ENCODE measurements around the gene TREM2.

Gene TREM2

DNA sequence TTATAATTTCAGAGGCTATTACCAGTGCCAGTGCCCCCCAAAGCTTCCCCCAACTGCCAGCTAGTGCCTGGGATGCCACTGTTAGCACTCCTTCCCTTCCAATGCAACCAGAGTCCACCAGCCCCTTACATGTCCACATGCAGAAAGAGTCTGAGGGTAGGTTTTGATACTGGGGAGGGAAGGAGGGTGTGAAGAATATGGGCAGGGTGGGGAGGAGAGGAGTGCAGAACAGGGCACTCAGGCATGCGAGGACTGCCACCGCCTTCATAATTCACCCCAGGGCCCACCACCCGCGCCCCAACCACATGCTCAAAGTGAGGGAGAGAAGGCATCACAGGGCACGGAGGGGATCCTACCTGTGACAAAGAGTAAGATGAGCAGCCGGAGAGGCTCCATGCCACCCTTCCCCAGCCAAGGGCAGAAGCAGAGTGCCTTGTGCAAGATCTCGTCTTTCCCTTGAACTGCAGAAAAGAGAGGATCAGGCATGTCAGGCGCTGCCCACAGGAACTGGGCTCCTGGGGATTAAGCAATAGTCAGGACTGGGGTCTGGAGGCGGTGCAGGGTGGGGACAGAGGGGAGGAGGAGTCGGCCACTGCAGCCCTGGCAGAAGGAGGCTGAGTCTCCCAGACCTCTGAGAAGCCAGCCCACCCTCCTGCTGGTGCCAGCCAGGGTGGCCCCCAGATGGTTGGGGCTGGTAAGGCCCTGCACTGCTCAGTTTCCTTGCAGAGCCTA, at the start of gene TREM2:
TREM2 (minus strand) TSS at position 430 of the 732 bp plus-strand sequence; CDS start at position 396, 34 bp downstream.
- Histone ChIP-seq H3K36me3 (ENCODE audit: control insufficient read depth, insufficient read depth, low read length) (no peaks in the 10 kb centered on the region), H3K27me3 (ENCODE audit: control insufficient read depth, insufficient read depth, low read length) (no peaks in the 10 kb centered on the region), H3K9ac (ENCODE audit: low read depth, low read length) (no peak within 1 kb of the TSS), H3K4me1 (ENCODE audit: control insufficient read depth, insufficient read depth, low read length) (no peaks in the 10 kb centered on the region), H3K9me3 (ENCODE audit: control insufficient read depth, insufficient read depth, low read length) (no peaks in the 10 kb centered on the region), H3K27ac (ENCODE audit: low read depth, low read length) (no peak within 1 kb of the TSS), H3K4me3 (ENCODE audit: low read depth, low read length) (no peak within 1 kb of the TSS)

DNA sequence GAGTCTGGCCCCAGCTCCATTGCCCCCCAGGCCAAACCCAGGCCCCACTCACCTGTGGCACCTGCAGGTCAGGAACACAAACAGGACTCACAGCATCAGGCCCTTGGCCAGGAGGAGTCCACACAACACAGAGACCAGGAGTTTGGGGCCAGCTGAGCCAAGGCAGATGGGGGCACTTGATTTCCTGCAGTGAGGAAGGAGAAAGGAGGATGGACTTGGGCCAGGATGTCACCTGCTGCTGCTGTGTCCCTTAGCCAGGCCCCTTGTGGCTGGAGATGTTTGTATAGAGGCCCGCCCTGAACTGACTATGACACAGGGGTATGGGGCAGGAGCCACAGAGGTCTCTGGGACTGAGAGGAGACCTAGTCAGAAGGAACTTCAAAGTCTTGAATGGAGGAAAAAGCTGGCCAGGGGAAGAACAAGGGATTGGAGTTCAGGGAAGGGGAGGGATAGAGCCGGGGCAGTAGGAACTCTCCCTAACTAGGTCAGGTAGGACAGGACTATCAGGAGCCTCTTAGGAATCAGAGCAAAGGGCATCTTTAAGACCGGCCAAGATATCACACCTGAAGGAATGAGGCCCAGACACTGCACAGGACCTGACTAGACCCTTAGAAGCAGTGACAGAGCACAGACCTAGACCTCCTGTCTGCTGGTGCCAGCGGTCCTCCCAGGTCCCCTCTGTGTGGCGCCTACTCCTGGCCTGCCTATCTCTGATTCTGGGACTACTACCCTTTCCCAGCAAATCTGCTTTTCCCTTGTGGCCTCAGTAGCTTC, 46.8 kb upstream of the TREM2 start:
- H3K27me3 ChIP-seq (ENCODE audit: control insufficient read depth, insufficient read depth, low read length) = no peaks in the 10 kb centered on the region
- H3K4me1 ChIP-seq (ENCODE audit: control insufficient read depth, insufficient read depth, low read length) = no peaks in the 10 kb centered on the region
- H3K9me3 ChIP-seq (ENCODE audit: control insufficient read depth, insufficient read depth, low read length) = peaks cover 5% of the 10 kb centered on the region; the same call in 1 of the 2 replicates
- no peak overlapping the region for H3K4me3 ChIP-seq (ENCODE audit: low read depth, low read length)
- H3K9ac ChIP-seq (ENCODE audit: low read depth, low read length) = no peak overlapping the region
- H3K27ac ChIP-seq (ENCODE audit: low read depth, low read length) = no peak overlapping the region
- no peaks in the 10 kb centered on the region for H3K36me3 ChIP-seq (ENCODE audit: control insufficient read depth, insufficient read depth, low read length)

DNA sequence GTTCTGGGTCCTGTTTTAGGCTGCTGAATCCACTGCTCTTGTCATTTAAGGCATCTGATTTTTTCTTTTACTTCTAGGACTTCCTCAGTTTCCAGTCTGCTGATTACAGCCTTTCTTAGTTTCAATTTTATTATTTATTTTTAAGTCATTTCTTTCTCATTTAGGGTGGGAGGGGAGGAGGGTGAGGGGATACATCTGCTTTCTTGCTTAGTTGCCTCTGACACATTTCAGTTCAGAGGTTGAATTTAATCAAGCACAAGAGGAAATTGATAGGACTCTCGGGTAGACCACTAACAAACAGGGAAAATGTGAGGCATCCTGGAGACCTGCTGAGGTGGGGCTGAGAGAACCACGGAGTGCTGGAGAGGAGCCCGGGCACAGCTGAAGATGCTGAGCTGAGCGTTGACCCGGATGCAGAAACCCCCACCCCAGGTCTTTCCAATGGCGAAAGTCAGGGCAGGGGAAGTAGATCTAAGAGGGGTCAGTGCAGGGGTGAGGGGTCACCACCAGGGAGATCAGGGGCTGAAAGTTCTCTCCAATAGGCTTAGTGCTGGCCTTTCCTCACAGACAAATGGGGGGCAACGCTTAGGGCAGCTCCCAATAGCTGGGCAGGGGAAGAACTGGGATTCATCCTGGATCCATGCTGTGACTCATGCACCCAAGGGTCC, 45.7 kb upstream of the TREM2 start:
- H3K27ac ChIP-seq (ENCODE audit: low read depth, low read length) = no peak overlapping the region
- H3K4me3 ChIP-seq (ENCODE audit: low read depth, low read length) = no peak overlapping the region
- H3K4me1 ChIP-seq (ENCODE audit: control insufficient read depth, insufficient read depth, low read length) = no peaks in the 10 kb centered on the region
- H3K27me3 ChIP-seq (ENCODE audit: control insufficient read depth, insufficient read depth, low read length) = no peaks in the 10 kb centered on the region
- no peak overlapping the region for H3K9ac ChIP-seq (ENCODE audit: low read depth, low read length)
- H3K36me3 ChIP-seq (ENCODE audit: control insufficient read depth, insufficient read depth, low read length) = no peaks in the 10 kb centered on the region
- H3K9me3 ChIP-seq (ENCODE audit: control insufficient read depth, insufficient read depth, low read length) = no peaks in the 10 kb centered on the region

DNA sequence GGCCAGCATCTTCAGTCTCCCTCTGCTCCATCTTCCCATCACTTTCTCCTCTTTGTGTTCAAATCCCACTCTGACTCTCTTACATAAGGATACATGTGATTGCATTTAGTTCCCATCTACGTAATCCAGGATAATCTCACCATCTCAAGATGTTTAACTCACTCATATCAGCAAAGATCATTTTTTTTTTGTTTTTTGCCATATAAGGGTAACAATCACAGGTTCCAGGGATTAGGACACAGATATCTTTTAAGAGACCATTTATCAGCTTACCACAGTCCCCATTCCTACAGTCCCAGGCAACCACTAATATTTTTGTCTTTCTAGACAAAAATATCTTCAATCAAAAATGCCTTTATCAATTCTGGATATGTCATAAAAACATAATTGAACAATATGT, 41.2 kb upstream of the TREM2 start:
- H3K36me3 ChIP-seq (ENCODE audit: control insufficient read depth, insufficient read depth, low read length) = no peaks in the 10 kb centered on the region
- H3K4me3 ChIP-seq (ENCODE audit: low read depth, low read length) = no peak overlapping the region
- no peaks in the 10 kb centered on the region for H3K4me1 ChIP-seq (ENCODE audit: control insufficient read depth, insufficient read depth, low read length)
- no peak overlapping the region for H3K9ac ChIP-seq (ENCODE audit: low read depth, low read length)
- H3K9me3 ChIP-seq (ENCODE audit: control insufficient read depth, insufficient read depth, low read length) = no peaks in the 10 kb centered on the region
- H3K27me3 ChIP-seq (ENCODE audit: control insufficient read depth, insufficient read depth, low read length) = no peaks in the 10 kb centered on the region
- no peak overlapping the region for H3K27ac ChIP-seq (ENCODE audit: low read depth, low read length)

DNA sequence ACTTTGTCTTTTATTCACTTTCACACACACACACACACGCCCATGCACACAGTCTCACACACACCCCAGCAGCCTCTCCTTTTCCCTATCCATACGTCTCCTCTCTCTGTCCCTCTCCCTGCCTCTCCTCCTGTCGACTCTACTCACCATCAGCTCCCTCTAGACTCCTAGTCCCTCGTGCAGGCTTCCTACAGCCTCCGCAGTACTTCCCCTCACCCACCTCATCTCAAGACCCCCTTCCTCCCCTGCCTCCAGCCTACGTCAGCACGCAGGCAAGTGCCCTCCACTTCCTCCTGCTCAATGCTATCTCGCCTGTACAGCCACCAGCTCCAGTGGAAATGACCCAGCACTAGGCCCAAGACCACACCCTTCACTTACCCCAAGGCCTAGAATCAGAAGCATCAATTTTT, 38.9 kb upstream of the TREM2 start:
- Histone ChIP-seq H3K36me3 (ENCODE audit: control insufficient read depth, insufficient read depth, low read length) (no peaks in the 10 kb centered on the region), H3K9ac (ENCODE audit: low read depth, low read length) (no peak overlapping the region), H3K27ac (ENCODE audit: low read depth, low read length) (no peak overlapping the region), H3K27me3 (ENCODE audit: control insufficient read depth, insufficient read depth, low read length) (no peaks in the 10 kb centered on the region), H3K4me3 (ENCODE audit: low read depth, low read length) (no peak overlapping the region), H3K9me3 (ENCODE audit: control insufficient read depth, insufficient read depth, low read length) (no peaks in the 10 kb centered on the region), H3K4me1 (ENCODE audit: control insufficient read depth, insufficient read depth, low read length) (no peaks in the 10 kb centered on the region)

DNA sequence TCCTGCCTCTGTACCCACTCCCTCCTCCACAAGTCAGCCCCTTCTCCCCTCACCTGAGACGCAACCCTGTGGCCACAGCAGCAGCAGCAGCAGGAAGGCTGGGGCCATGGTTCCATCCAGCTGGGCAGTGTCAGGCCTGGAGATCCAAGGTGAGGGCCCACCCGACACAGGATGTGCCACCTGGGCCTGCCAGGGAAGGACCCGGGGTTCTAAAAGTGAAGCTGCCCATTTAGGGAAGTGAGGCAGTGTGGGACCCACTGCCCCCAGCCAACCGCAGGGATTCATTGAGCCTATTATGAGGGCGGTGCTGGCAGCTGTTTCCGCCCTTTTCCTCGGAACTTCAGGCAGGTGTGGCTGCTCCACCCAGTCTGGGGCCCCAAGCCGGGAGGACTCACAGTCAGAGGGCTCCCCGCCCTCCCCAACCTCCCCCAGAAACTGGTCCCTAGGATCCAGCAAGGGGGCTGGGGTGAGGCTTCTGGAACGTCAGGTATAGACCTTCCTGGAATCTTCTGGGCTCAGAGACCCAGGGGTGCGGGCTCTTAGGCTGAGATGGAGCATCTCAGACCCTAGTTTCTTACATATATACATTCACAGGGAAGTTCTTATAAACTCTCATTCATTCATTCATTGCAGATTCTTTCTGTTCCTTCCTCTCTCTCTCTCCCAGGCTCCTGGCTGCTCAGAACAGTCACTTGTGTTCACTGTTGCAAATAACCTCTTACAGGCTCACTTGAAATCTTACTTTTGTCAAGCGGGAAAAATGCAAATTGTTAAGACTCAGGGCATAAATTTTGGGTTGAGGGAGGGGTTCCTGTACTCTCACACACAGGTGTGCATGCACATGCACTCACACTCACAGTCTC, 38.2 kb upstream of the TREM2 start, which contains the start of gene TREML2:
TREML2 (minus strand) TSS at position 249 of the 863 bp plus-strand sequence; CDS start at position 108, 141 bp downstream.
- no peaks in the 10 kb centered on the region for H3K27me3 ChIP-seq (ENCODE audit: control insufficient read depth, insufficient read depth, low read length)
- no peaks in the 10 kb centered on the region for H3K36me3 ChIP-seq (ENCODE audit: control insufficient read depth, insufficient read depth, low read length)
- no peak within 1 kb of the TSS for H3K4me3 ChIP-seq (ENCODE audit: low read depth, low read length)
- H3K4me1 ChIP-seq (ENCODE audit: control insufficient read depth, insufficient read depth, low read length) = no peaks in the 10 kb centered on the region
- H3K27ac ChIP-seq (ENCODE audit: low read depth, low read length) = no peak within 1 kb of the TSS
- H3K9me3 ChIP-seq (ENCODE audit: control insufficient read depth, insufficient read depth, low read length) = no peaks in the 10 kb centered on the region
- no peak within 1 kb of the TSS for H3K9ac ChIP-seq (ENCODE audit: low read depth, low read length)

DNA sequence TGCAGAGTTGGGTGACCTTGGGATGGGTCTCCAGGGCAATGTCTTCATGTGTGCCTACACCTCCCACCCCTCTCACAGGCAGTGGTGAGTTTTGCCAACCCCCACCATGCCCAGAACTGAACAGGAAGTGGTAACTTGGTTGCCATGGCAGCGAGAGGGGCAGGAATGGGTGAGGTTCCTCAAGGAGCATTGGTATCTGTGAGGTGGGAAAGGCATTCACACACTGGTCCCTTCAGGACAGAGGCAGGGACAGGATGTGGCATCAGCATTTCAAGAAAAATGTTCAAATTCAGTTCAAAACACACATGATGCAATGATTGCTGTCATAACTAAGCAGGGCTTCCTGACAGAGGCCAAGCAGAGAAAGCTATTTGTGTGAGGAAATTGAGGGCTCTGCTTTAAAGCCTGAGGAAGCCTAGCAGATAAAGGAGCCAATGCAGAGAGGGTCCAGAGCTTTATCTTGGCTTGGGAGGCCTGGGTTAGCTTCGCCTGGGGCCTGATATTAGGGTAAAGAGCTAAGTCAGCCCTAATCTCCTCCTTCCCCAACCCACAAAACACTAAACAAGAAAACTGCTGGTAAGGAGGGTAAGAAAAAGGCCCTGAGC, 37.5 kb upstream of the TREM2 start:
- Histone ChIP-seq H3K27ac (ENCODE audit: low read depth, low read length) (no peak overlapping the region), H3K4me1 (ENCODE audit: control insufficient read depth, insufficient read depth, low read length) (no peaks in the 10 kb centered on the region), H3K9me3 (ENCODE audit: control insufficient read depth, insufficient read depth, low read length) (no peaks in the 10 kb centered on the region), H3K27me3 (ENCODE audit: control insufficient read depth, insufficient read depth, low read length) (no peaks in the 10 kb centered on the region), H3K9ac (ENCODE audit: low read depth, low read length) (no peak overlapping the region), H3K4me3 (ENCODE audit: low read depth, low read length) (no peak overlapping the region), H3K36me3 (ENCODE audit: control insufficient read depth, insufficient read depth, low read length) (no peaks in the 10 kb centered on the region)

DNA sequence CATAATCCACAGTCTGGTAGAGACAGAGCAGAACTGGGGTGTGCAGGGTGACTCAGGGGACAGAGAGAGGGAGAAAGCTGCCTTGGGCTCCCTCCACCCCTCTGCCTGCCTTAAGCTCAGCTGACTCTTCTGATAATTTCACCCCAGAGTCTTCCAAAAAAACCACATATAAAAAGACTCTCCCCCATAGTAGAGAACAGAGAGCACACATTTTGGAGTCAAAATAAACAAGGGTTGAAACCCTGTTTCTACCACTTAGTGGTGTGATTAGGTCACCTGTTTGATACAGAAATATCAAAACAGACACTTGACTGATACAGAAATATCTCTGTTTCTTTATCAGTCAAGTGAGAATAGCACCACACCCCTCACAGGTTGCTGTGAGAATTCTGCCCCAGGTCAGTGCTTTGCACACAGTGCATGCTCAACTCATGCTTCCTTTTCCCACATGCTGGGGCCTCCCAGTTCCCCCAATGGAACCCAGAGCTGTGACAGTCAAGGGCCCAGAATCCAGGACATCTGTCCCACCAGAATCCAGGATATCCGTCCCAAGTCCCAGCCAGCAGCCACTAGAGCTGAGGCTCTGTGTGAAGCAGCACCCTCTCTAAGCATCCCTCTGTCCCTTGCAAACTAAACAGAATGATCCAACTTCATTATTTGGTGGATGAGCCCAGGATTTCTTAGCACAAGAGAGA, 36.8 kb upstream of the TREM2 start:
- no peak overlapping the region for H3K9ac ChIP-seq (ENCODE audit: low read depth, low read length)
- H3K9me3 ChIP-seq (ENCODE audit: control insufficient read depth, insufficient read depth, low read length) = no peaks in the 10 kb centered on the region
- no peak overlapping the region for H3K27ac ChIP-seq (ENCODE audit: low read depth, low read length)
- no peaks in the 10 kb centered on the region for H3K36me3 ChIP-seq (ENCODE audit: control insufficient read depth, insufficient read depth, low read length)
- H3K4me3 ChIP-seq (ENCODE audit: low read depth, low read length) = no peak overlapping the region
- H3K4me1 ChIP-seq (ENCODE audit: control insufficient read depth, insufficient read depth, low read length) = no peaks in the 10 kb centered on the region
- no peaks in the 10 kb centered on the region for H3K27me3 ChIP-seq (ENCODE audit: control insufficient read depth, insufficient read depth, low read length)

DNA sequence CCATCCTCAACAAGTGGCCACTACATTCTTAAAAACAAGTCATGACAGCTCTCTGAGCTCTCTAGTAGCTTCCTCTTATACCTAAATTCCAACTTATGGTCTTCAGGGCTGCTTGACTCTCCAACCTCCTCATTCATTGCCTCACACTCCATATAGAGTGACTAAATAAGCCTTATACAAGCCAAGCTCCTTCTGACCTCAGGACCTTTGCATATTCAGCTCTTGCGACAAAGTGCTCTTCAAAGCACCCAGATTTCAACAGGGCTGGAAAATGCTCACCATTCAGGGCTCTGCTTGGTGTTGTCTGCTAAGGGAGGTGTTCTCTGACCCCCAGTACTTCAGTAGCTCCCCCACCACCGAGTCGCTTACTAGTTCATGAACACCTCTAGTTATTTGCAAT, 34.3 kb upstream of the TREM2 start:
- no peaks in the 10 kb centered on the region for H3K4me1 ChIP-seq (ENCODE audit: control insufficient read depth, insufficient read depth, low read length)
- H3K36me3 ChIP-seq (ENCODE audit: control insufficient read depth, insufficient read depth, low read length) = no peaks in the 10 kb centered on the region
- no peak overlapping the region for H3K4me3 ChIP-seq (ENCODE audit: low read depth, low read length)
- no peaks in the 10 kb centered on the region for H3K9me3 ChIP-seq (ENCODE audit: control insufficient read depth, insufficient read depth, low read length)
- no peaks in the 10 kb centered on the region for H3K27me3 ChIP-seq (ENCODE audit: control insufficient read depth, insufficient read depth, low read length)
- no peak overlapping the region for H3K9ac ChIP-seq (ENCODE audit: low read depth, low read length)
- H3K27ac ChIP-seq (ENCODE audit: low read depth, low read length) = no peak overlapping the region

DNA sequence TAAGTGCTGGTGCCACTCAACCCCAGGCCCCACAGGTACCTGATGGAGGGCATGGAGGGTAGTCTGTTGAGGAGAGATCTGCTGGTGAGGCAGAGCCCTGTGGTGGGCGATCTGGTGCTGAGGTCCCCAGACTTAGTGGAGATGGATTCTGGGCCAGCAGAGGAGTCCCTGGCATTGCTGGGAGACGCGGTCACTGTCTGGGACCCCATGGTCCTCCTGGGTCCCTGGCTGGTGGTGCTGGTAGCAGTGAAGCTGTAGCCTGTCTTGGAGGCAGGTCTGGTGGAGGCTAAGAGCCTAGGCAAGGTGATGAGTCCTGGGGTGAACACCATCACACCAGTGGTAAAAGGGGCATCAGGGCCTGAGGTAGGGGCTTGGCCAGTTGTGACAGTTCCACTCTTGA, 31.5 kb upstream of the TREM2 start:
- Histone ChIP-seq H3K9me3 (ENCODE audit: control insufficient read depth, insufficient read depth, low read length) (peaks cover 7% of the 10 kb centered on the region; the same call in 1 of the 2 replicates), H3K4me1 (ENCODE audit: control insufficient read depth, insufficient read depth, low read length) (no peaks in the 10 kb centered on the region), H3K36me3 (ENCODE audit: control insufficient read depth, insufficient read depth, low read length) (no peaks in the 10 kb centered on the region), H3K9ac (ENCODE audit: low read depth, low read length) (no peak overlapping the region), H3K27ac (ENCODE audit: low read depth, low read length) (no peak overlapping the region), H3K4me3 (ENCODE audit: low read depth, low read length) (no peak overlapping the region), H3K27me3 (ENCODE audit: control insufficient read depth, insufficient read depth, low read length) (no peaks in the 10 kb centered on the region)

Measured in HUES48 (cell line).